HepG2 (cell line): Measurements from ENCODE around the gene CACNA1D.

Experiments
- ATF1 ChIP-seq: IDR thresholded peaks from 2 replicates; pipeline ENCODE4 v1.6.1; 2016; ENCODE audit warnings: mild to moderate bottlenecking, control low read depth
- ESRRA ChIP-seq: sonication (generic); formaldehyde crosslinking; IDR thresholded peaks from 2 replicates; pipeline ENCODE4 v1.5.1; 2020; ENCODE audit warnings: mild to moderate bottlenecking, low read depth, missing genetic modification reagents
- FLYWCH1 ChIP-seq: sonication (generic); formaldehyde crosslinking; IDR thresholded peaks from 2 replicates; pipeline ENCODE4 v1.8.1; 2023; ENCODE audit warnings: mild to moderate bottlenecking, missing genetic modification reagents
- KAT2B ChIP-seq: fragments of 150-350 bp; IDR thresholded peaks from 2 replicates; pipeline ENCODE4 v1.6.1; 2014; ENCODE audit warnings: low read depth, low read length, borderline replicate concordance
- TAF1 ChIP-seq: sonication (generic); formaldehyde crosslinking; IDR thresholded peaks from 2 replicates; pipeline ENCODE4 v1.4.0; 2020; ENCODE audit warnings: missing genetic modification reagents
- YY1 ChIP-seq: IDR thresholded peaks from 2 replicates; pipeline ENCODE4 v1.6.1; 2011; ENCODE audit warnings: low read length, low read depth, moderate library complexity, mild to moderate bottlenecking; ENCODE audit not compliant: insufficient read depth, insufficient replicate concordance
- ZBTB20 ChIP-seq: sonication (generic); formaldehyde crosslinking; IDR thresholded peaks from 2 replicates; pipeline ENCODE4 v1.8.1; 2023; ENCODE audit warnings: missing genetic modification reagents, low read depth, mild to moderate bottlenecking, borderline replicate concordance
- ZNF432 ChIP-seq: sonication (generic); formaldehyde crosslinking; IDR thresholded peaks from 2 replicates; pipeline ENCODE4 v1.5.0; 2020; ENCODE audit warnings: missing genetic modification reagents, mild to moderate bottlenecking, borderline replicate concordance
- ZNF44 ChIP-seq: sonication (generic); formaldehyde crosslinking; IDR thresholded peaks from 2 replicates; pipeline ENCODE4 v1.5.1; 2020; ENCODE audit warnings: mild to moderate bottlenecking, missing genetic modification reagents
- ZNF644 ChIP-seq: IDR thresholded peaks from 2 replicates; pipeline ENCODE4 v1.6.1; 2016; ENCODE audit warnings: low read depth
- TF ChIP-seq, protein P1 (sequence below): sonication (generic); formaldehyde crosslinking; IDR thresholded peaks from 2 replicates; pipeline ENCODE4 v1.4.0; 2020; ENCODE audit warnings: missing genetic modification reagents, mild to moderate bottlenecking, borderline replicate concordance
- TF ChIP-seq, protein P2 (sequence below): sonication (generic); formaldehyde crosslinking; IDR thresholded peaks from 2 replicates; pipeline ENCODE4 v1.5.0; 2020; ENCODE audit warnings: mild to moderate bottlenecking, missing genetic modification reagents, moderate library complexity

DNA sequence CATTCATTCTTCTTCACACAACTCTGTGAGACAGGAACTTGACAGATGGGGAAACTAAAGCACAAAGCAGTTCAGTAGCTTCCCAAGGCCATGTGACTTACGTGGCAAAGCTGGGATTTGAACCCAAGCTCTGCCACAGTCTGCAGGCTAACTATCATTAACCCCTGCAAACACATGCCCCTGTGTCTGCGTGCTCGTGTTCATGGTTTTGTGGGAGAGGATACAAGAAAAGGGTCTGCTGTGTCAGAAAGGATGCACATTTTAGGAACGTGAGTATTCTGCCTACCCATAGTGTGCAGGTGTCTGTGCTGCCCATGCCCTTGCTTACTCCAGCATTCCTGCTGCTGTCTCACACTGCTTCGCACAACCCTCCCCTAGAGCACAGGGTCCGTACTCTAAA is 214.8 kb downstream of the CACNA1D start:
- TF ChIP-seq, protein P1, sequence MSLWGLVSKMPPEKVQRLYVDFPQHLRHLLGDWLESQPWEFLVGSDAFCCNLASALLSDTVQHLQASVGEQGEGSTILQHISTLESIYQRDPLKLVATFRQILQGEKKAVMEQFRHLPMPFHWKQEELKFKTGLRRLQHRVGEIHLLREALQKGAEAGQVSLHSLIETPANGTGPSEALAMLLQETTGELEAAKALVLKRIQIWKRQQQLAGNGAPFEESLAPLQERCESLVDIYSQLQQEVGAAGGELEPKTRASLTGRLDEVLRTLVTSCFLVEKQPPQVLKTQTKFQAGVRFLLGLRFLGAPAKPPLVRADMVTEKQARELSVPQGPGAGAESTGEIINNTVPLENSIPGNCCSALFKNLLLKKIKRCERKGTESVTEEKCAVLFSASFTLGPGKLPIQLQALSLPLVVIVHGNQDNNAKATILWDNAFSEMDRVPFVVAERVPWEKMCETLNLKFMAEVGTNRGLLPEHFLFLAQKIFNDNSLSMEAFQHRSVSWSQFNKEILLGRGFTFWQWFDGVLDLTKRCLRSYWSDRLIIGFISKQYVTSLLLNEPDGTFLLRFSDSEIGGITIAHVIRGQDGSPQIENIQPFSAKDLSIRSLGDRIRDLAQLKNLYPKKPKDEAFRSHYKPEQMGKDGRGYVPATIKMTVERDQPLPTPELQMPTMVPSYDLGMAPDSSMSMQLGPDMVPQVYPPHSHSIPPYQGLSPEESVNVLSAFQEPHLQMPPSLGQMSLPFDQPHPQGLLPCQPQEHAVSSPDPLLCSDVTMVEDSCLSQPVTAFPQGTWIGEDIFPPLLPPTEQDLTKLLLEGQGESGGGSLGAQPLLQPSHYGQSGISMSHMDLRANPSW (CRISPR knock-in tag): no peak
- TF ChIP-seq ESRRA (CRISPR knock-in tag) (no peak), KAT2B (no peak), TAF1 (CRISPR knock-in tag) (no peak), ZNF432 (CRISPR knock-in tag) (no peak), ATF1 (CRISPR knock-in tag) (no peak), ZNF44 (CRISPR knock-in tag) (no peak), FLYWCH1 (no peak), ZNF644 (CRISPR knock-in tag) (no peak), ZBTB20 (CRISPR knock-in tag) (no peak), YY1 (no peak)
- TF ChIP-seq, protein P2, sequence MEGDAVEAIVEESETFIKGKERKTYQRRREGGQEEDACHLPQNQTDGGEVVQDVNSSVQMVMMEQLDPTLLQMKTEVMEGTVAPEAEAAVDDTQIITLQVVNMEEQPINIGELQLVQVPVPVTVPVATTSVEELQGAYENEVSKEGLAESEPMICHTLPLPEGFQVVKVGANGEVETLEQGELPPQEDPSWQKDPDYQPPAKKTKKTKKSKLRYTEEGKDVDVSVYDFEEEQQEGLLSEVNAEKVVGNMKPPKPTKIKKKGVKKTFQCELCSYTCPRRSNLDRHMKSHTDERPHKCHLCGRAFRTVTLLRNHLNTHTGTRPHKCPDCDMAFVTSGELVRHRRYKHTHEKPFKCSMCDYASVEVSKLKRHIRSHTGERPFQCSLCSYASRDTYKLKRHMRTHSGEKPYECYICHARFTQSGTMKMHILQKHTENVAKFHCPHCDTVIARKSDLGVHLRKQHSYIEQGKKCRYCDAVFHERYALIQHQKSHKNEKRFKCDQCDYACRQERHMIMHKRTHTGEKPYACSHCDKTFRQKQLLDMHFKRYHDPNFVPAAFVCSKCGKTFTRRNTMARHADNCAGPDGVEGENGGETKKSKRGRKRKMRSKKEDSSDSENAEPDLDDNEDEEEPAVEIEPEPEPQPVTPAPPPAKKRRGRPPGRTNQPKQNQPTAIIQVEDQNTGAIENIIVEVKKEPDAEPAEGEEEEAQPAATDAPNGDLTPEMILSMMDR: no peak
